GM12878 (cell line): ENCODE measurements around the gene CCSER1. TPM values are rescaled to one million over a fixed set of nuclear protein-coding genes. Genes with fewer than 3 reads are reported as not detected.

ENCODE experiments used
- ATAC-seq: fragments of 200-7000 bp; cut with Tn5 transposase; 3 replicates; pipeline ENCODE4 v1.9.1; 2020; ENCODE audit warnings: mild to moderate bottlenecking, moderate library complexity
- BruUV-seq: library from RNA; stranded (reverse); fragments of 400-500 nt; replicated peaks from 2 replicates; lab custom pipeline; 2021; lab: Mats Ljungman, UMichigan
- CTCF ChIA-PET: fragments of 300-600 bp; sonication (Branson Sonifier 250); formaldehyde crosslinking; extraction: SDS; loops from one replicate; lab custom pipeline; 2021; ENCODE audit warnings: inconsistent platforms; lab: Yijun Ruan, JAX
- POLR2A ChIA-PET: fragments of 350-600 bp; formaldehyde crosslinking; extraction: SDS; loops from one replicate; lab custom pipeline; 2021; ENCODE audit warnings: inconsistent platforms; lab: Charles Lee
- RAD21 ChIA-PET: fragments of 300-600 bp; sonication (Branson Sonifier 250); formaldehyde crosslinking; loops from one replicate; lab custom pipeline; 2023; ENCODE audit warnings: antibody characterized with exemption; ENCODE audit not compliant: unreplicated experiment; lab: Charles Lee
- SMC1A ChIA-PET: fragments of 300-600 bp; sonication (Branson Sonifier 250); formaldehyde crosslinking; loops from one replicate; lab custom pipeline; 2023; ENCODE audit not compliant: unreplicated experiment, uncharacterized antibody; lab: Charles Lee
- DNase-seq: peaks from one replicate; pipeline ENCODE4 v3.0.0-alpha.2; 2011; ENCODE audit warnings: low read depth, low spot score
- FAIRE-seq: peaks from 3 replicates; lab custom pipeline; 2011; peaks lifted over from hg19 to GRCh38; lab: Jason Lieb, UNC
- H2AFZ ChIP-seq: 2 replicates; pipeline ENCODE4 v1.6.0; 2011; ENCODE audit warnings: low read depth, low read length, control low read depth; ENCODE audit not compliant: control insufficient read depth
- H3K27ac ChIP-seq: 2 replicates; pipeline ENCODE4 v1.5.1; 2011; ENCODE audit warnings: control low read depth; ENCODE audit not compliant: control insufficient read depth, insufficient read depth
- H3K27me3 ChIP-seq, 2 experiments: replicated peaks in 1 of 2; 2 replicates each; pipeline versions ENCODE4 v1.6.0 to v1.6.1; 2011; ENCODE audit warnings: low read length in 1 of 2; ENCODE audit not compliant: control insufficient read depth in 2 of 2, insufficient read depth in 2 of 2
- H3K36me3 ChIP-seq, 2 experiments: 2 replicates each; pipeline ENCODE4 v1.5.1; 2011; ENCODE audit warnings: low read length in 1 of 2; ENCODE audit not compliant: control insufficient read depth in 2 of 2, insufficient read depth in 2 of 2
- H3K4me1 ChIP-seq: 2 replicates; pipeline ENCODE4 v1.6.1; 2011; ENCODE audit warnings: mild to moderate bottlenecking, low read length, moderate library complexity, mixed read lengths; ENCODE audit not compliant: control insufficient read depth, insufficient read depth
- H3K4me2 ChIP-seq: 2 replicates; pipeline ENCODE4 v1.6.0; 2011; ENCODE audit warnings: control low read depth; ENCODE audit not compliant: control insufficient read depth, insufficient read depth
- H3K4me3 ChIP-seq: fragments of 200-600 bp; sonication (generic); 2 replicates; pipeline ENCODE4 v1.5.1; 2016
- H3K79me2 ChIP-seq: 2 replicates; pipeline ENCODE4 v1.6.0; 2011; ENCODE audit warnings: low read length; ENCODE audit not compliant: control insufficient read depth, insufficient read depth
- H3K9ac ChIP-seq: 2 replicates; pipeline ENCODE4 v1.8.0; 2011; ENCODE audit warnings: low read length, control low read depth, mixed read lengths; ENCODE audit not compliant: control insufficient read depth, insufficient read depth
- H3K9me3 ChIP-seq: replicated peaks from 3 replicates; pipeline ENCODE4 v1.5.1; 2011; ENCODE audit warnings: mild to moderate bottlenecking, low read length; ENCODE audit not compliant: control insufficient read depth, insufficient read depth
- H4K20me1 ChIP-seq: 2 replicates; pipeline ENCODE4 v1.6.0; 2011; ENCODE audit not compliant: control insufficient read depth, insufficient read depth
- BACH1 ChIP-seq: fragments of 450-650 bp; IDR thresholded peaks from 2 replicates; pipeline ENCODE4 v1.6.1; 2017; ENCODE audit warnings: mild to moderate bottlenecking, borderline replicate concordance
- BCL11A ChIP-seq: IDR thresholded peaks from 2 replicates; pipeline ENCODE4 v1.6.1; 2011; ENCODE audit warnings: low read depth, low read length
- BCLAF1 ChIP-seq: fragments of 450-650 bp; IDR thresholded peaks from 2 replicates; pipeline ENCODE4 v1.6.1; 2017; ENCODE audit warnings: antibody characterized with exemption, mild to moderate bottlenecking, moderate library complexity
- E4F1 ChIP-seq: fragments of 450-650 bp; IDR thresholded peaks from 2 replicates; pipeline ENCODE4 v1.6.1; 2018; ENCODE audit warnings: borderline replicate concordance, mild to moderate bottlenecking; ENCODE audit not compliant: partially characterized antibody
- EP300 ChIP-seq, 2 experiments: fragments of 150-350 bp in 1 of 2; IDR thresholded peaks; 2 replicates each; pipeline ENCODE4 v1.6.1; 2011 to 2012; ENCODE audit warnings: low read depth in 2 of 2, low read length in 2 of 2, borderline replicate concordance in 1 of 2, improper control_type of control experiment in 1 of 2, inconsistent platforms in 1 of 2; ENCODE audit not compliant: control insufficient read depth in 1 of 2
- NR2C2 ChIP-seq: IDR thresholded peaks from 2 replicates; pipeline ENCODE4 v1.6.1; 2011; ENCODE audit warnings: borderline replicate concordance, low read depth; ENCODE audit not compliant: control insufficient read depth, insufficient read length
- POLR2A ChIP-seq: IDR thresholded peaks from 2 replicates; pipeline ENCODE4 v1.6.1; 2011; ENCODE audit warnings: low read depth, mild to moderate bottlenecking, low read length
- RFX5 ChIP-seq: IDR thresholded peaks from 2 replicates; pipeline ENCODE4 v1.6.1; 2011; ENCODE audit warnings: low read depth, low read length, improper control_type of control experiment
- SUZ12 ChIP-seq: fragments of 200-600 bp; sonication (generic); IDR thresholded peaks from one replicate; pipeline ENCODE4 v1.6.1; 2018; ENCODE audit warnings: antibody characterized with exemption, mild to moderate bottlenecking; ENCODE audit not compliant: unreplicated experiment
- TAF1 ChIP-seq: IDR thresholded peaks from 2 replicates; pipeline ENCODE4 v1.6.1; 2011; ENCODE audit warnings: mild to moderate bottlenecking, low read depth, low read length, borderline replicate concordance
- USF1 ChIP-seq: IDR thresholded peaks from 2 replicates; pipeline ENCODE4 v1.6.1; 2011; ENCODE audit warnings: borderline replicate concordance, low read depth, mild to moderate bottlenecking, moderate library complexity, mixed read lengths, low read length; ENCODE audit not compliant: insufficient read depth; ENCODE audit errors: extremely low read length
- ZNF592 ChIP-seq: fragments of 450-650 bp; IDR thresholded peaks from 2 replicates; pipeline ENCODE4 v1.6.1; 2017; ENCODE audit warnings: mild to moderate bottlenecking, moderate library complexity
- WGBS: methylation state at CpG from one replicate; pipeline ENCODE4 v1.1.6; 2016; ENCODE audit warnings: low lambda C conversion rate; ENCODE audit not compliant: insufficient replicate concordance, insufficient coverage; ENCODE audit errors: missing lambda C conversion rate; 5-methylcytosine and 5-hydroxymethylcytosine counted together
- in situ Hi-C: fragments of 300-500 bp; cut with MboI; formaldehyde crosslinking; loops from 9 replicates; pipeline ENCODE4 v1.14.3; 2018; ENCODE audit warnings: mixed read lengths
- intact Hi-C: fragments of 100-400 bp; cut with micrococcal nuclease; formaldehyde crosslinking; loops from one replicate; pipeline ENCODE4 v1.14.2; 2022; ENCODE audit not compliant: unreplicated experiment
- polyA plus RNA-seq, 11 experiments: library from polyadenylated mRNA; depleted of rRNA in 4 of 11; unstranded in 6 of 11; stranded (reverse) in 5 of 11; fragments of >200 nt; fragmentation: Nextera tagmentation in 4 of 11; fragmentation: Illumina TruSeq in 1 of 11; extraction: Ambion mirVana in 4 of 11; extraction: Trizol in 1 of 11; gene quantifications; 1 replicate in 1 of 11; 2 replicates in 10 of 11; pipeline versions ENCODE4 v1.2.1 to v1.2.3, GENCODE V29; 2011 to 2016; ENCODE audit warnings: inconsistent platforms in 2 of 11, missing spikeins in 2 of 11, low read depth in 1 of 11
- total RNA-seq, 4 experiments: library from RNA; depleted of rRNA in 3 of 4; stranded (reverse); fragments of >200 nt in 3 of 4; fragmentation: Illumina TruSeq in 1 of 4; extraction: Trizol in 1 of 4; gene quantifications; 2 replicates each; pipeline versions ENCODE4 v1.2.1 to v1.2.3, GENCODE V29; 2013 to 2021

Gene CCSER1
- total and polyA plus RNA-seq, 10 of the 15 experiments (the other 5 are each of a cell fraction or from before 2014, with no cell fraction given): 0.22 to 2.7 (median 1.0) TPM

- no peak for FAIRE-seq
- no peaks in the 10 kb centered on the region for H4K20me1 ChIP-seq
- no peaks in the 10 kb centered on the region for H3K4me1 ChIP-seq
- RAD21 ChIA-PET: no interaction called here
- H3K27ac ChIP-seq: no peak overlapping the region
- H3K27me3 ChIP-seq: no peaks in the 10 kb centered on the region
- no peak for TF ChIP-seq SUZ12
- no peak for TF ChIP-seq USF1
- TF ChIP-seq NR2C2: no peak
- no peak for TF ChIP-seq E4F1
- no peak for TF ChIP-seq BCL11A
- TF ChIP-seq POLR2A: no peak
- TF ChIP-seq BACH1: no peak
- TF ChIP-seq RFX5: no peak
- no peak for TF ChIP-seq TAF1
- TF ChIP-seq ZNF592: no peak
- TF ChIP-seq BCLAF1: no peak
- no peak for TF ChIP-seq EP300 (IDR thresholded peaks at IDR 0.05; ENCODE audit: borderline replicate concordance in 1 of 2, control insufficient read depth in 1 of 2, low read depth in 2 of 2, low read length in 2 of 2)
- no peaks in the 10 kb centered on the region for H3K36me3 ChIP-seq
- POLR2A ChIA-PET: interaction anchor here (0.6 kb wide), 1 partner anchor 46 kb away, joined by 3 read pairs; the partner anchor contains the start of gene CCSER1
- SMC1A ChIA-PET: interaction anchor here (0.6 to 1.4 kb wide), 3 partner anchors 8 to 54 kb away, joined by 3 to 6 read pairs (median 4); no protein-coding TSS in a partner anchor
- no peak overlapping the region for H3K4me3 ChIP-seq
- DNase-seq: no peak
- H3K4me2 ChIP-seq: no peak overlapping the region
- no peaks in the 10 kb centered on the region for H3K9me3 ChIP-seq
- BruUV-seq: no TSS peak
- 61% methylated on average over 8 of the region's 8 CpGs for WGBS
- H3K79me2 ChIP-seq: no peaks in the 10 kb centered on the region
- H2AFZ ChIP-seq: no peak overlapping the region
- CTCF ChIA-PET: no interaction called here
- H3K9ac ChIP-seq: no peak overlapping the region
- ATAC-seq: no peak
- in situ Hi-C loops: no loop called here
- intact Hi-C loops: no loop called here
These were observed 45.6 kb upstream of the CCSER1 start for GRCh38 chr4:90081432-90082144.
